ENCODE measurements around the gene TAF8.

DNA sequence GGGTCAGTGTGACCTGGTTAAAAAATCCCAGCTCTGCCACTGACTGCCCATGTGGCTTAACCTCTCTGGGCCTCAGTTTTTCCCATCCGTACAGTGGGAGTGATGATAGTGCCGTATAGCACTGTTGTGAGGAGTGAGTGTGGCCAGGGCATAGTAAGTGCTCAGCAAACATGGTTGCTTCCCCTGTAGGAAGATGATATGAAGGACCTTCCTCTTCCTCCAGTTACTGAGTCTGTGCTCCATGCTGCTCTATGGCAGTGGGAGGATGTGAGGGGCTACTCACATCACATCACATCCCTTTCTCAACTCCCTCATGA, 79.0 kb downstream of the TAF8 start:
- TF ChIP-seq, protein P1, sequence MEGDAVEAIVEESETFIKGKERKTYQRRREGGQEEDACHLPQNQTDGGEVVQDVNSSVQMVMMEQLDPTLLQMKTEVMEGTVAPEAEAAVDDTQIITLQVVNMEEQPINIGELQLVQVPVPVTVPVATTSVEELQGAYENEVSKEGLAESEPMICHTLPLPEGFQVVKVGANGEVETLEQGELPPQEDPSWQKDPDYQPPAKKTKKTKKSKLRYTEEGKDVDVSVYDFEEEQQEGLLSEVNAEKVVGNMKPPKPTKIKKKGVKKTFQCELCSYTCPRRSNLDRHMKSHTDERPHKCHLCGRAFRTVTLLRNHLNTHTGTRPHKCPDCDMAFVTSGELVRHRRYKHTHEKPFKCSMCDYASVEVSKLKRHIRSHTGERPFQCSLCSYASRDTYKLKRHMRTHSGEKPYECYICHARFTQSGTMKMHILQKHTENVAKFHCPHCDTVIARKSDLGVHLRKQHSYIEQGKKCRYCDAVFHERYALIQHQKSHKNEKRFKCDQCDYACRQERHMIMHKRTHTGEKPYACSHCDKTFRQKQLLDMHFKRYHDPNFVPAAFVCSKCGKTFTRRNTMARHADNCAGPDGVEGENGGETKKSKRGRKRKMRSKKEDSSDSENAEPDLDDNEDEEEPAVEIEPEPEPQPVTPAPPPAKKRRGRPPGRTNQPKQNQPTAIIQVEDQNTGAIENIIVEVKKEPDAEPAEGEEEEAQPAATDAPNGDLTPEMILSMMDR (IDR thresholded peaks at IDR 0.05), result no peak
- TF ChIP-seq POLR2A (IDR thresholded peaks at IDR 0.05), result no peak
- no peak for TF ChIP-seq POLR2AphosphoS5 (IDR thresholded peaks at IDR 0.05)
